GM12892 (cell line): Measurements from ENCODE around the gene COX6B2.

Source experiments
- POLR2A ChIP-seq: IDR thresholded peaks from 2 replicates; pipeline ENCODE4 v1.6.1; 2011; ENCODE audit warnings: low read depth, low read length, control low read depth
- TAF1 ChIP-seq: IDR thresholded peaks from 2 replicates; pipeline ENCODE4 v1.6.1; 2011; ENCODE audit warnings: low read depth, mild to moderate bottlenecking, control low read depth, low read length, borderline replicate concordance

GRCh38 chr19:55305983-55306562 is 48.4 kb downstream of the COX6B2 start:
- no peak for TF ChIP-seq POLR2A
- no peak for TF ChIP-seq TAF1
